WTC11 (cell line): ENCODE results near the gene KDM2A. TPM values are rescaled to one million over a fixed set of nuclear protein-coding genes. Genes with fewer than 3 reads are reported as not detected.

Experiments used
- ATAC-seq: fragments of 200-7000 bp; cut with Tn5 transposase; 2 replicates; pipeline ENCODE4 v1.10.0; 2021; ENCODE audit warnings: mild to moderate bottlenecking, moderate library complexity
- CTCF ChIA-PET: fragments of 300-600 bp; sonication (Branson Sonifier 250); formaldehyde crosslinking; loops from one replicate; lab custom pipeline; 2021; ENCODE audit warnings: antibody characterized with exemption; lab: Charles Lee
- POLR2A ChIA-PET: fragments of 350-600 bp; sonication (Branson Sonifier 250); formaldehyde crosslinking; loops from one replicate; lab custom pipeline; 2021; ENCODE audit warnings: antibody characterized with exemption; lab: Charles Lee
- DNase-seq: peaks from one replicate; pipeline ENCODE4 v3.0.0; 2021; ENCODE audit warnings: low spot score
- H3K27ac Mint-ChIP-seq: 2 replicates; pipeline ENCODE4 v1.8.0; 2021; ENCODE audit warnings: mixed read lengths
- H3K27me3 Mint-ChIP-seq: 2 replicates; pipeline ENCODE4 v1.8.0; 2021; ENCODE audit warnings: low read depth, mild to moderate bottlenecking, moderate library complexity, mixed read lengths
- H3K36me3 Mint-ChIP-seq: 2 replicates; pipeline ENCODE4 v1.8.0; 2021; ENCODE audit warnings: mixed read lengths
- H3K4me1 Mint-ChIP-seq: 2 replicates; pipeline ENCODE4 v1.8.0; 2022; ENCODE audit warnings: mixed read lengths
- H3K4me3 Mint-ChIP-seq: 2 replicates; pipeline ENCODE4 v1.8.0; 2021; ENCODE audit warnings: mild to moderate bottlenecking, moderate library complexity, mixed read lengths
- H3K9me3 Mint-ChIP-seq: 2 replicates; pipeline ENCODE4 v1.8.0; 2021; ENCODE audit warnings: mixed read lengths
- ETV6 ChIP-seq: sonication (generic); formaldehyde crosslinking; IDR thresholded peaks from 2 replicates; pipeline ENCODE4 v1.8.1; 2022; ENCODE audit warnings: mild to moderate bottlenecking, missing genetic modification reagents
- FOXJ3 ChIP-seq: sonication (generic); formaldehyde crosslinking; IDR thresholded peaks from 2 replicates; pipeline ENCODE4 v1.9.0; 2021; ENCODE audit warnings: missing genetic modification reagents, mild to moderate bottlenecking, borderline replicate concordance
- GRHL2 ChIP-seq: fragments of 250-450 bp; sonication (Bioruptor Pico); IDR thresholded peaks from 2 replicates; pipeline ENCODE4 v1.8.0; 2022; ENCODE audit warnings: mild to moderate bottlenecking, moderate library complexity; ENCODE audit not compliant: insufficient replicate concordance, severe bottlenecking
- GTF2I ChIP-seq: fragments of 250-450 bp; sonication (Bioruptor Pico); conservative IDR thresholded peaks from 2 replicates; pipeline ENCODE4 v1.4.0; 2021; ENCODE audit warnings: mild to moderate bottlenecking
- HMGA2 ChIP-seq: fragments of 250-450 bp; sonication (Bioruptor Pico); IDR thresholded peaks from 2 replicates; pipeline ENCODE4 v1.4.0; 2021; ENCODE audit warnings: mild to moderate bottlenecking, moderate library complexity
- JUN ChIP-seq: sonication (generic); formaldehyde crosslinking; IDR thresholded peaks from 2 replicates; pipeline ENCODE4 v1.8.0; 2023; ENCODE audit warnings: mild to moderate bottlenecking, missing genetic modification reagents
- NFYB ChIP-seq: sonication (generic); formaldehyde crosslinking; conservative IDR thresholded peaks from 2 replicates; pipeline ENCODE4 v1.8.0; 2022; ENCODE audit warnings: low read depth, missing genetic modification reagents
- RELA ChIP-seq: sonication (generic); formaldehyde crosslinking; IDR thresholded peaks from 2 replicates; pipeline ENCODE4 v1.8.1; 2022; ENCODE audit warnings: missing genetic modification reagents, mild to moderate bottlenecking, borderline replicate concordance
- SMAD3 ChIP-seq: sonication (generic); formaldehyde crosslinking; IDR thresholded peaks from 2 replicates; pipeline ENCODE4 v1.8.0; 2022; ENCODE audit warnings: missing genetic modification reagents, mild to moderate bottlenecking, borderline replicate concordance
- ZBTB21 ChIP-seq: sonication (generic); formaldehyde crosslinking; IDR thresholded peaks from 2 replicates; pipeline ENCODE4 v1.8.1; 2023; ENCODE audit warnings: mild to moderate bottlenecking, missing genetic modification reagents, borderline replicate concordance
- ZNF121 ChIP-seq: sonication (generic); formaldehyde crosslinking; IDR thresholded peaks from 2 replicates; pipeline ENCODE4 v1.8.0; 2023; ENCODE audit warnings: missing genetic modification reagents
- ZNF138 ChIP-seq: sonication (generic); formaldehyde crosslinking; conservative IDR thresholded peaks from 2 replicates; pipeline ENCODE4 v1.8.1; 2022; ENCODE audit warnings: mild to moderate bottlenecking, moderate library complexity, missing genetic modification reagents
- ZNF263 ChIP-seq: sonication (generic); formaldehyde crosslinking; IDR thresholded peaks from 2 replicates; pipeline ENCODE4 v1.8.1; 2022; ENCODE audit warnings: low read depth, mild to moderate bottlenecking, moderate library complexity, missing genetic modification reagents
- ZNF396 ChIP-seq: fragments of 250-450 bp; sonication (Bioruptor Pico); IDR thresholded peaks from 2 replicates; pipeline ENCODE4 v1.8.0; 2021; ENCODE audit warnings: mild to moderate bottlenecking, moderate library complexity, borderline replicate concordance
- ZNF416 ChIP-seq: fragments of 250-450 bp; sonication (Bioruptor Pico); IDR thresholded peaks from 2 replicates; pipeline ENCODE4 v1.9.0; 2021; ENCODE audit warnings: mild to moderate bottlenecking, inconsistent platforms
- total RNA-seq: library from RNA; stranded (reverse); gene quantifications from 3 replicates; pipeline ENCODE4 v1.2.3, GENCODE V29; 2021
- TF ChIP-seq, protein P1 (sequence below): sonication (generic); formaldehyde crosslinking; IDR thresholded peaks from 2 replicates; pipeline ENCODE4 v1.8.1; 2023; ENCODE audit warnings: mild to moderate bottlenecking, moderate library complexity, missing genetic modification reagents
- TF ChIP-seq, protein P2 (sequence below): sonication (generic); formaldehyde crosslinking; IDR thresholded peaks from 2 replicates; pipeline ENCODE4 v1.8.1; 2023; ENCODE audit warnings: mild to moderate bottlenecking, missing genetic modification reagents, borderline replicate concordance
- TF ChIP-seq, protein P3 (sequence below): sonication (generic); formaldehyde crosslinking; IDR thresholded peaks from 2 replicates; pipeline ENCODE4 v1.8.1; 2022; ENCODE audit warnings: mild to moderate bottlenecking, missing genetic modification reagents, moderate library complexity, borderline replicate concordance

KDM2A gene
- total RNA-seq, 1 experiment from 2014 or later = 58.0 TPM

DNA sequence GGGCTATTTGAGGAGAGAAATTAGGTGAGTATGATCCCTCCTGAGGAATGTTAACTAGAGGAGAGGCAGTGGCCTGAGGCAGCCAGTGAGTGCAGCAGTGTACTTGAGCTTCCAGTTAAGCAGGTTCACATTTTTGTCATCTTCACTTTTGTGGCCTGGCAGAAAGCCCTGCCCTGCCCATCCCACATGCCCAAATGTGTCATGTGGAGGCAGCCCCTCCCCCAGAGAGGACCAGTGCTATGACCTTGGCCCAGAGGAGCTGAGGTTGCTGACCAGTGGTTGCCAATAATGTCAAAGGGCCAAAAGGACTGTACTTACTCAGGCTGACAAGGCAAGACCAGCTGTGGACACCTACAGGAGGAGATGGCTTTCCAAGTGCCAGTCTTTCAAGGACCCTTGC is 129.6 kb downstream of the KDM2A start:
- ATAC-seq = no peak

DNA sequence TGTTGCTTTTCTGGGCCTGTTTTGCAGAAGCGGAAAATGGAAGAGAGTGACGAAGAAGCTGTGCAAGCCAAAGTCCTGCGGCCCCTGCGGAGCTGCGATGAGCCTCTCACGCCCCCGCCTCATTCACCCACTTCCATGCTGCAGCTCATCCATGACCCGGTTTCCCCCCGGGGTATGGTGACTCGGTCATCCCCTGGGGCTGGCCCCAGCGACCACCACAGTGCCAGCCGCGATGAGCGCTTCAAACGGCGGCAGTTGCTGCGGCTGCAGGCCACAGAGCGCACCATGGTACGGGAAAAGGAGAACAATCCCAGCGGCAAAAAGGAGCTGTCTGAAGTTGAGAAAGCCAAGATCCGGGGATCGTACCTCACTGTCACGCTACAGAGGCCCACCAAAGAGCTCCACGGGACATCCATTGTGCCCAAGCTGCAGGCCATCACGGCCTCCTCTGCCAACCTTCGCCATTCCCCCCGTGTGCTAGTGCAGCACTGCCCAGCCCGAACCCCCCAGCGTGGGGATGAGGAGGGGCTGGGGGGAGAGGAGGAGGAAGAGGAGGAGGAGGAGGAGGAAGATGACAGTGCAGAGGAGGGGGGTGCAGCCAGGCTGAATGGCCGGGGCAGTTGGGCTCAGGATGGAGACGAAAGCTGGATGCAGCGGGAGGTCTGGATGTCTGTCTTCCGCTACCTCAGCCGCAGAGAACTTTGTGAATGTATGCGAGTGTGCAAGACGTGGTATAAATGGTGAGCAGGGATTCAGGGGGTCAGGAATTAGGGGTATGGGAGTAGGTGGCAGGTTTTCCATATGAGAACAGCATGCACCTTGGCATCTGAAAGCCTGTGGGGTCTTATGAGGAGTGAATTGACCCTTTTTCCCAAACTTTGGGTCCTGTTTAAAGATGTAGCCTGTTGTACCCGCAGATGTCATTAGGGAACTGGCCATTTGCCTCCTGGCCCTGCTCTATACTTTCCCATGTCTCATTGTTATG is 131.3 kb downstream of the KDM2A start:
- DNase-seq (no peak), ATAC-seq (no peak)
- no peaks in the 10 kb centered on the region for H3K4me1 Mint-ChIP-seq
- H3K27me3 Mint-ChIP-seq = no peaks in the 10 kb centered on the region
- H3K9me3 Mint-ChIP-seq = no peaks in the 10 kb centered on the region
- no peak for TF ChIP-seq ZNF396 (CRISPR knock-in tag)
- TF ChIP-seq ZNF121 = no peak
- no peak for TF ChIP-seq FOXJ3 (CRISPR knock-in tag)
- no peak for TF ChIP-seq ZNF263
- no peak for TF ChIP-seq NFYB
- TF ChIP-seq ZBTB21 = no peak
- no peak for TF ChIP-seq SMAD3
- TF ChIP-seq HMGA2 = no peak
- no peak for TF ChIP-seq ZNF416
- no peak for TF ChIP-seq RELA (CRISPR knock-in tag)
- TF ChIP-seq, protein P1, sequence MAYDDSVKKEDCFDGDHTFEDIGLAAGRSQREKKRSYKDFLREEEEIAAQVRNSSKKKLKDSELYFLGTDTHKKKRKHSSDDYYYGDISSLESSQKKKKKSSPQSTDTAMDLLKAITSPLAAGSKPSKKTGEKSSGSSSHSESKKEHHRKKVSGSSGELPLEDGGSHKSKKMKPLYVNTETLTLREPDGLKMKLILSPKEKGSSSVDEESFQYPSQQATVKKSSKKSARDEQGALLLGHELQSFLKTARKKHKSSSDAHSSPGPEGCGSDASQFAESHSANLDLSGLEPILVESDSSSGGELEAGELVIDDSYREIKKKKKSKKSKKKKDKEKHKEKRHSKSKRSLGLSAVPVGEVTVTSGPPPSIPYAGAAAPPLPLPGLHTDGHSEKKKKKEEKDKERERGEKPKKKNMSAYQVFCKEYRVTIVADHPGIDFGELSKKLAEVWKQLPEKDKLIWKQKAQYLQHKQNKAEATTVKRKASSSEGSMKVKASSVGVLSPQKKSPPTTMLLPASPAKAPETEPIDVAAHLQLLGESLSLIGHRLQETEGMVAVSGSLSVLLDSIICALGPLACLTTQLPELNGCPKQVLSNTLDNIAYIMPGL = no peak
- TF ChIP-seq JUN (CRISPR knock-in tag) = no peak
- TF ChIP-seq, protein P2, sequence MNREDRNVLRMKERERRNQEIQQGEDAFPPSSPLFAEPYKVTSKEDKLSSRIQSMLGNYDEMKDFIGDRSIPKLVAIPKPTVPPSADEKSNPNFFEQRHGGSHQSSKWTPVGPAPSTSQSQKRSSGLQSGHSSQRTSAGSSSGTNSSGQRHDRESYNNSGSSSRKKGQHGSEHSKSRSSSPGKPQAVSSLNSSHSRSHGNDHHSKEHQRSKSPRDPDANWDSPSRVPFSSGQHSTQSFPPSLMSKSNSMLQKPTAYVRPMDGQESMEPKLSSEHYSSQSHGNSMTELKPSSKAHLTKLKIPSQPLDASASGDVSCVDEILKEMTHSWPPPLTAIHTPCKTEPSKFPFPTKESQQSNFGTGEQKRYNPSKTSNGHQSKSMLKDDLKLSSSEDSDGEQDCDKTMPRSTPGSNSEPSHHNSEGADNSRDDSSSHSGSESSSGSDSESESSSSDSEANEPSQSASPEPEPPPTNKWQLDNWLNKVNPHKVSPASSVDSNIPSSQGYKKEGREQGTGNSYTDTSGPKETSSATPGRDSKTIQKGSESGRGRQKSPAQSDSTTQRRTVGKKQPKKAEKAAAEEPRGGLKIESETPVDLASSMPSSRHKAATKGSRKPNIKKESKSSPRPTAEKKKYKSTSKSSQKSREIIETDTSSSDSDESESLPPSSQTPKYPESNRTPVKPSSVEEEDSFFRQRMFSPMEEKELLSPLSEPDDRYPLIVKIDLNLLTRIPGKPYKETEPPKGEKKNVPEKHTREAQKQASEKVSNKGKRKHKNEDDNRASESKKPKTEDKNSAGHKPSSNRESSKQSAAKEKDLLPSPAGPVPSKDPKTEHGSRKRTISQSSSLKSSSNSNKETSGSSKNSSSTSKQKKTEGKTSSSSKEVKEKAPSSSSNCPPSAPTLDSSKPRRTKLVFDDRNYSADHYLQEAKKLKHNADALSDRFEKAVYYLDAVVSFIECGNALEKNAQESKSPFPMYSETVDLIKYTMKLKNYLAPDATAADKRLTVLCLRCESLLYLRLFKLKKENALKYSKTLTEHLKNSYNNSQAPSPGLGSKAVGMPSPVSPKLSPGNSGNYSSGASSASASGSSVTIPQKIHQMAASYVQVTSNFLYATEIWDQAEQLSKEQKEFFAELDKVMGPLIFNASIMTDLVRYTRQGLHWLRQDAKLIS = no peak
- TF ChIP-seq ETV6 (CRISPR knock-in tag) = no peak
- no peak for TF ChIP-seq ZNF138 (CRISPR knock-in tag)
- H3K36me3 Mint-ChIP-seq = peaks cover 94% of the 10 kb centered on the region
- H3K27ac Mint-ChIP-seq = no peak overlapping the region
- CTCF ChIA-PET = interaction anchor here (1.1 to 1.8 kb wide), 2 partner anchors 12 to 67 kb away, joined by 3 to 6 read pairs; no protein-coding TSS in a partner anchor
- POLR2A ChIA-PET = no interaction called here
- no peak overlapping the region for H3K4me3 Mint-ChIP-seq

More for the DNA sequence above, 129.6 kb downstream of the KDM2A start:
- ChIA-PET POLR2A (no interaction called here), CTCF (no interaction called here)
- Mint-ChIP-seq H3K4me3 (no peak overlapping the region), H3K27me3 (no peaks in the 10 kb centered on the region), H3K9me3 (no peaks in the 10 kb centered on the region), H3K27ac (no peak overlapping the region), H3K4me1 (no peaks in the 10 kb centered on the region), H3K36me3 (peaks cover 93% of the 10 kb centered on the region)
- TF ChIP-seq, protein P3, sequence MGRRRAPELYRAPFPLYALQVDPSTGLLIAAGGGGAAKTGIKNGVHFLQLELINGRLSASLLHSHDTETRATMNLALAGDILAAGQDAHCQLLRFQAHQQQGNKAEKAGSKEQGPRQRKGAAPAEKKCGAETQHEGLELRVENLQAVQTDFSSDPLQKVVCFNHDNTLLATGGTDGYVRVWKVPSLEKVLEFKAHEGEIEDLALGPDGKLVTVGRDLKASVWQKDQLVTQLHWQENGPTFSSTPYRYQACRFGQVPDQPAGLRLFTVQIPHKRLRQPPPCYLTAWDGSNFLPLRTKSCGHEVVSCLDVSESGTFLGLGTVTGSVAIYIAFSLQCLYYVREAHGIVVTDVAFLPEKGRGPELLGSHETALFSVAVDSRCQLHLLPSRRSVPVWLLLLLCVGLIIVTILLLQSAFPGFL (CRISPR knock-in tag) = no peak
- TF ChIP-seq GRHL2 (CRISPR knock-in tag) = no peak
- no peak for TF ChIP-seq GTF2I
- DNase-seq = no peak
